ENCODE data around the gene ACTG1.

ACTG1 gene

GRCh38 chr17:81516439-81516838, 3.8 kb upstream of the ACTG1 start:
- DNase-seq (ENCODE audit: low read depth, low spot score): no peak
- CTCF ChIA-PET: interaction anchor here (8.3 kb wide), 1 partner anchor 84 kb away, joined by 59 read pairs; no protein-coding TSS in a partner anchor
- no peak for TF ChIP-seq CTCF (IDR thresholded peaks at IDR 0.05; ENCODE audit: insufficient read depth, low read length, missing control alignments)
- POLR2A ChIA-PET: interaction anchor here (0.6 to 1.1 kb wide), 2 partner anchors 38 to 84 kb away, joined by 3 read pairs; no protein-coding TSS in a partner anchor
- H3K4me3 ChIP-seq (ENCODE audit: low read depth, low read length): peak overlapping the region; percentile 83

- ChIA-PET POLR2A (interaction anchor here (0.6 to 0.9 kb wide), 5 partner anchors 10 to 120 kb away, joined by 3 to 4 read pairs (median 3); partner anchors contain the start of gene BAHCC1), CTCF (interaction anchor here (8.3 kb wide), 1 partner anchor 85 kb away, joined by 59 read pairs; no protein-coding TSS in a partner anchor)
- no peak for DNase-seq (ENCODE audit: low read depth, low spot score)
- H3K4me3 ChIP-seq (ENCODE audit: low read depth, low read length): peak overlapping the region; percentile 83
- TF ChIP-seq CTCF (IDR thresholded peaks at IDR 0.05; ENCODE audit: insufficient read depth, low read length, missing control alignments): no peak
Observed at GRCh38 chr17:81515530-81516041, 3.0 kb upstream of the ACTG1 start.

GRCh38 chr17:81514739-81515529, 2.3 kb upstream of the ACTG1 start:
- no peak for DNase-seq (ENCODE audit: low read depth, low spot score)
- TF ChIP-seq CTCF (IDR thresholded peaks at IDR 0.05; ENCODE audit: insufficient read depth, low read length, missing control alignments): no peak
- POLR2A ChIA-PET: interaction anchor here (0.6 to 0.9 kb wide), 5 partner anchors 9 to 120 kb away, joined by 3 to 4 read pairs (median 3); partner anchors contain the start of gene BAHCC1
- CTCF ChIA-PET: no interaction called here
- H3K4me3 ChIP-seq (ENCODE audit: low read depth, low read length): peak overlapping the region; percentile 83

DNA sequence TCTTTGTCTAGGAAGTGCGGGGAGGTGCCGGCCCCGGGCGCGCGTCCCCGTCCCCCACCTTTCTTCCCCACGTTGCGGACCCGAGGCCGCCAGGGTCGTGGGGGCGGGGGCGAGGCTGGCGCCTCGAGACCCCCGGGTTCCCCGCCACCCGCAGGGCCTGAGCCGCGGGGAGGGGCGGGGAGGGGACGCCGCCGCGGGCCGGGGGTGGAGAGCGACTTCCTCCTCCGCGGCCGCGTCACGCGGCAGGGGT, 1.8 kb upstream of the ACTG1 start:
- ChIA-PET CTCF (no interaction called here), POLR2A (no interaction called here)
- no peak for DNase-seq (ENCODE audit: low read depth, low spot score)

GRCh38 chr17:81513753-81514488, 1.3 kb upstream of the ACTG1 start:
- ChIA-PET CTCF (no interaction called here), POLR2A (interaction anchor here (2.3 to 3.3 kb wide), 2 partner anchors 39 to 53 kb away, joined by 7 to 8 read pairs; partner anchors contain the start of gene FAAP100)
- H3K4me3 ChIP-seq (ENCODE audit: low read depth, low read length): peak overlapping the region; percentile 83
- DNase-seq (ENCODE audit: low read depth, low spot score): no peak
- peak; percentile 3 for TF ChIP-seq CTCF (IDR thresholded peaks at IDR 0.05; ENCODE audit: insufficient read depth, low read length, missing control alignments)

More for the DNA sequence above, 1.8 kb upstream of the ACTG1 start:
- H3K4me3 ChIP-seq (ENCODE audit: low read depth, low read length): peak overlapping the region; percentile 83
- TF ChIP-seq CTCF (IDR thresholded peaks at IDR 0.05; ENCODE audit: insufficient read depth, low read length, missing control alignments): no peak

- ChIA-PET POLR2A (interaction anchor here (0.6 to 3.3 kb wide), 4 partner anchors 9 to 218 kb away, joined by 3 to 8 read pairs (median 6); partner anchors contain the start of genes FAAP100 and SLC38A10), CTCF (no interaction called here)
- no peak for TF ChIP-seq CTCF (IDR thresholded peaks at IDR 0.05; ENCODE audit: insufficient read depth, low read length, missing control alignments)
- peak overlapping the region; percentile 83 for H3K4me3 ChIP-seq (ENCODE audit: low read depth, low read length)
- DNase-seq (ENCODE audit: low read depth, low spot score): no peak
Observed at GRCh38 chr17:81513372-81513752, 763 bp upstream of the ACTG1 start.
